Subcutaneous adipose tissue (tissue), 4 donors: ENCODE measurements around the gene GLIS1. TPM values are rescaled to one million over a fixed set of nuclear protein-coding genes. Genes with fewer than 3 reads are reported as not detected.

Experiments used
- total RNA-seq, 4 donors: library from RNA; depleted of rRNA; stranded (reverse); fragments of >200 nt; gene quantifications; one replicate each; pipeline ENCODE4 v1.1.0, GENCODE V29; 2016
- TF ChIP-seq, protein P1 (sequence below): fragments of 450-650 bp; IDR thresholded peaks from one replicate; pipeline ENCODE4 v1.5.1; 2016; ENCODE audit warnings: low read depth, mild to moderate bottlenecking, control low read depth, antibody characterized with exemption, moderate library complexity

GLIS1 gene
- total RNA-seq, 4 donors from 2014 or later = 0.17 to 3.6 TPM; not detected in 2

DNA sequence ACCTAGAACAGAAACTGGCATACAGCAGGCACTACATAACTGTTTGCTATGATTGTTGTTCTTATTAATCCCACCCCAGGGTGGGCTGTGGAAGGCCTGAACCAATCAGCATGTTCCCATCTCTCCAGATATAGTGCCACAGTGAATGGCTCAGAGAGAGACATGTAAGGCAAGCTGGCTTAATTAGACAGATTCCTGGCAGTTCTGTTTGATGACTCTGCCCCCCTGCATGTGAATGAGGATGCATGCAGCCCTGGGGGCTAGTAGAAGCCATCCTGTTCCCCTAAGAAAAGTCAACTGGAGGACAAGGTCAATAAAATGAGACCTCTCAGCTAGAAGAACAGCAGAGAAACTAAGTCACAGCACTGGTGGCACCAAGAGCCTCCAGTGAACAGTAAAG, 130.3 kb downstream of the GLIS1 start:
- TF ChIP-seq, protein P1, sequence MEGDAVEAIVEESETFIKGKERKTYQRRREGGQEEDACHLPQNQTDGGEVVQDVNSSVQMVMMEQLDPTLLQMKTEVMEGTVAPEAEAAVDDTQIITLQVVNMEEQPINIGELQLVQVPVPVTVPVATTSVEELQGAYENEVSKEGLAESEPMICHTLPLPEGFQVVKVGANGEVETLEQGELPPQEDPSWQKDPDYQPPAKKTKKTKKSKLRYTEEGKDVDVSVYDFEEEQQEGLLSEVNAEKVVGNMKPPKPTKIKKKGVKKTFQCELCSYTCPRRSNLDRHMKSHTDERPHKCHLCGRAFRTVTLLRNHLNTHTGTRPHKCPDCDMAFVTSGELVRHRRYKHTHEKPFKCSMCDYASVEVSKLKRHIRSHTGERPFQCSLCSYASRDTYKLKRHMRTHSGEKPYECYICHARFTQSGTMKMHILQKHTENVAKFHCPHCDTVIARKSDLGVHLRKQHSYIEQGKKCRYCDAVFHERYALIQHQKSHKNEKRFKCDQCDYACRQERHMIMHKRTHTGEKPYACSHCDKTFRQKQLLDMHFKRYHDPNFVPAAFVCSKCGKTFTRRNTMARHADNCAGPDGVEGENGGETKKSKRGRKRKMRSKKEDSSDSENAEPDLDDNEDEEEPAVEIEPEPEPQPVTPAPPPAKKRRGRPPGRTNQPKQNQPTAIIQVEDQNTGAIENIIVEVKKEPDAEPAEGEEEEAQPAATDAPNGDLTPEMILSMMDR = no peak

DNA sequence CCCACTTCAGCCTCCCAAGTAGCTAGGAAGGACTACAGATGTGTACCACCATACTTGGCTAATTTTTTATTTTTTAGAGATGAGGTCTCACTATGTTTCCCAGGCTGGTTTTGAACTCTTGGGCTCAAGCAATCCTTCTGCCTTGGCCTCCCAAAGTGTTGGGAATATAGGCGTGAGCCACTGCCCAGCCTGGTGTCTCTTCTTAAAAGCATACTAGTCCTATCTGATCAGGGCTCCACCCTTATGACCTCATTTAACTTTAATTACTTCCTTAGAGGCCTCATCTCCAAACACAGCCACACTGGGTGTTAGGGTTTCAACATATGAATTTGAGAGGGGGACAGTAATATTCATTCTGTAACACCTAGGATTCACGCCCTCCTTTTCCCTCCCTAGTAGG, 130.9 kb downstream of the GLIS1 start:
- TF ChIP-seq, protein P1 = no peak

DNA sequence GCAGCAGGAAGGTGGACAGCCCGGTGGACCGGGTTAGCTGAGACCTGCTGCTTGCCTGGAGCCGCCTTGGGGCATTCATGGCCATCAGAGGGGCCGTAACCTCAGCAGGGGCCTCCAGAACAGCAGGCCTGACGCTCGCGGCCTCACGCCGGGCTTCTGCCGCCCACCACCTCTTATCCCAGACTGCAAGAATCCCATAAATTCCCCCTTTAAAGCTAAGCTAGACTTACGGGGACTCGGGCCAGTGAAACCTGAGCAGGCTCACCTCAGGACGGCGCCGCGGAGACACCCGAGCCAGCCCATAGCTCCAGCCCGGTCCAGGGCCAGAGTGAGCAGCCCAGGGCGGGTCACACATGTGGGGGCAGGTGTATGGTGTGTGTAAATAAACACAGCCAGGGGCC, 132.3 kb downstream of the GLIS1 start:
- TF ChIP-seq, protein P1 = no peak

DNA sequence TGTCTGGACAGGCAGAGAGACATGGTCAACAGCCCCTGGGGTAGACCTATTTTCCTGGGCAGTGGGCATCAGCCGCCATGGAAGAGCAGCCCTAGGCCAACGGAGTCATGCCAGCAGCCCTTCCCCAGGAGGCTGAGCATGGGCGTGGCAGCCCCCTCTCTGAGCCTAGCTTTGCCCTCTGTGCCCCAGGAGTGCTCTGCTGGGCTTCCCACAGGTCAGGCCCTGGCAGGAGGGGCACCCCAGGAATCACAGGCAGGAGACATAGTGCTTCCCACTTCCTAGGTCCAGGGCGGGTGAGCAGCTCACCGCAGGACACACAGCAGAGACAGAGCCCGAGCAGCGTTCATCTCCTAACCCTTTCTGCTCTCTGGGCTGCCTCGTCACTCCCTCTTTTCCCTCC, 132.8 kb downstream of the GLIS1 start:
- TF ChIP-seq, protein P1 = no peak

DNA sequence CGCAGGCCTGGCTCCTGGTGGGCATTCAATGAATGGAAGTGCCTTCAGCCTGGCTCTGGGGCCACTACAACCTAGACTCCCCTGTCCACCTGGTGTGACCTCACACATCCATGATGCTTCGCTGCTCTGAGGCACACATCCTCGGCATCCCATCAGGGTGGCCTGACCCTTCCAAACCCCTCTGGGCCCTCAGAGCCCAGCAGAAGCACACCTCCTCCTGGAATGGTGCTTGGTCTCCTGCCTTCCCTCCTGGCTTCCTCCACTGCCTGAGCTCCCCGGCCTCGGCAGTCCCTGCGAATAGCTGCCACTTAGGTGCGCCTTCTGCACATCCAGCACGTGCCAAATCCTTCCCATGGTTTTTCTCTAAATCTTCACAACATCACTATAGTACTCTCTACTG, 133.8 kb downstream of the GLIS1 start:
- TF ChIP-seq, protein P1 = no peak

DNA sequence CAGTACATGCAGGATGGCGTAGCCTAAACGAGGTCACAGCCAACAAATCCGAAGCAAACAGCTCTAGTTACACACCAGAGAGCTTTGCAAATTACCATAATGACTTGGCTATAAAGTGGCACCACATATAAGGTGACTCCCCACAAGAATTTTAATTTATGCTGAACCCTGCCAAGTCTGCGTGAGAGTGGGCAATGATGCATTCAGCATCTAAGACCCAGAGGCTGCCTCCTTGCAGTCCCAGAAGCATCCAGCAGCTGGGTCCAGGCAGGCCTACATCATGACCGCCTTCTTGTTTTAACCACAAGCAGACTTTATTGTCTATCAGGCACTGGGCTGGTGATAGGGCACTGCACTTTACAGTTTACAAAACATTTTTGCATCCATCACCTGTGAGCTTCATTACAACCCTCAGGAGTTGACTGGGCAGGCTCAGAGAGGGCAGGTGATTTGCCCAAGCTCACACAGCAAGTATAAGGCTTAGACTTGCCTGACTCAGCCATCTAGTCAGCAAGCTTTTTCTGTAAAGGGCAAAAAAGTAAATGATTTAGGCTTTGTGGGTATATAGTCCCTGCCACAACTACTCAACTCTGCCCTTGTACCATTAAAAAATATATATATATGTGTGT, 134.6 kb downstream of the GLIS1 start:
- TF ChIP-seq, protein P1 = no peak

DNA sequence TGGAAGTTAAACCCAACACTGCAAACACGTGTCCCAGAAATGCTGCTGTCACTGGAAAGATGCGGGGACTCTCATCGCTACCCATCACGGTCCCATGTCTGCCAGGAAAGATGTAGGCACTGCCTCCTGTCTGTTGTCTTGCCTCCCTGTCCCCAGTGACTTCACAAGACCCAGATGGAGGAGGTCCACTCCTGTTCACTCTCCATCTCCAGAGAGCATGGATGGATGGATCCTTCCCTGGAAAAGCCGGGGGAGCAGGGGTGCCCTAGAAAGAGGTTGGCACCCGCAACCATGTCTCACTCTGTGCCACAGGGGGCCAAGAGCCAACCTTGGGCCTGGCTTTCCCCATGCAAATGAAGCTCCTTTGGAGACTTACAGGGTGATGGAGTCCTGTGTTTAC, 135.5 kb downstream of the GLIS1 start:
- TF ChIP-seq, protein P1 = no peak
